Smooth muscle cell (in vitro differentiated cells): ENCODE data around the gene FILIP1L. TPM values are rescaled to one million over a fixed set of nuclear protein-coding genes. Genes with fewer than 3 reads are reported as not detected.

ENCODE experiments used
- DNase-seq: peaks from one replicate; lab custom pipeline; 2025; ENCODE audit not compliant: unreplicated experiment; lab: John Stamatoyannopoulos, UW
- H2AFZ ChIP-seq: fragments of 200-600 bp; sonication (generic); 2 replicates; pipeline ENCODE4 v1.6.0; 2016; ENCODE audit warnings: antibody characterized with exemption, low read depth, mild to moderate bottlenecking
- H3F3A ChIP-seq: fragments of 200-600 bp; sonication (generic); 2 replicates; pipeline ENCODE4 v1.6.0; 2017; ENCODE audit warnings: antibody characterized with exemption, low read depth
- H3K27ac ChIP-seq: fragments of 200-600 bp; sonication (generic); 2 replicates; pipeline ENCODE4 v1.5.1; 2016; ENCODE audit warnings: low read depth, mild to moderate bottlenecking
- H3K27me3 ChIP-seq: fragments of 200-600 bp; sonication (generic); 2 replicates; pipeline ENCODE4 v1.6.1; 2016; ENCODE audit warnings: low read depth, mild to moderate bottlenecking
- H3K36me3 ChIP-seq: fragments of 200-600 bp; sonication (generic); 2 replicates; pipeline ENCODE4 v1.5.1; 2016; ENCODE audit warnings: low read depth
- H3K4me1 ChIP-seq: fragments of 200-600 bp; sonication (generic); 2 replicates; pipeline ENCODE4 v1.5.1; 2016; ENCODE audit warnings: low read depth
- H3K4me2 ChIP-seq: fragments of 200-600 bp; sonication (generic); 2 replicates; pipeline ENCODE4 v1.6.0; 2016; ENCODE audit warnings: mild to moderate bottlenecking
- H3K4me3 ChIP-seq: fragments of 200-600 bp; sonication (generic); 2 replicates; pipeline ENCODE4 v1.5.1; 2016; ENCODE audit warnings: mild to moderate bottlenecking
- H3K79me2 ChIP-seq: fragments of 200-600 bp; sonication (generic); 2 replicates; pipeline ENCODE4 v1.6.0; 2016; ENCODE audit warnings: low read depth, mild to moderate bottlenecking
- H3K9ac ChIP-seq: fragments of 200-600 bp; sonication (generic); 2 replicates; pipeline ENCODE4 v1.6.0; 2016; ENCODE audit warnings: low read depth
- H3K9me3 ChIP-seq: fragments of 200-600 bp; sonication (generic); replicated peaks from 2 replicates; pipeline ENCODE4 v1.5.1; 2016; ENCODE audit warnings: low read depth
- H4K20me1 ChIP-seq: fragments of 200-600 bp; sonication (generic); 2 replicates; pipeline ENCODE4 v1.6.0; 2016; ENCODE audit warnings: low read depth
- WGBS: methylation state at CpG from one replicate; pipeline ENCODE4 v1.1.7; 2016; ENCODE audit warnings: low lambda C conversion rate; 5-methylcytosine and 5-hydroxymethylcytosine counted together
- polyA plus RNA-seq: library from polyadenylated mRNA; unstranded; fragments of >200 nt; fragmentation: Nextera tagmentation; extraction: Ambion mirVana; gene quantifications from 2 replicates; pipeline ENCODE4 v1.2.1, GENCODE V29; 2016
- total RNA-seq: library from RNA; depleted of rRNA; stranded (reverse); fragments of >200 nt; gene quantifications from 2 replicates; pipeline ENCODE4 v1.2.3, GENCODE V29; 2014
- TF ChIP-seq, protein P1 (sequence below): fragments of 200-600 bp; sonication (generic); IDR thresholded peaks from 2 replicates; pipeline ENCODE4 v1.5.1; 2017; ENCODE audit warnings: borderline replicate concordance, mild to moderate bottlenecking, antibody characterized with exemption; ENCODE audit not compliant: insufficient read depth, poor library complexity, severe bottlenecking

FILIP1L gene
- total and polyA plus RNA-seq, 2 experiments from 2014 or later = 56.2 to 104 TPM

- Histone ChIP-seq H3K9me3 (no peaks in the 10 kb centered on the region), H3K27ac (peak overlapping the region; percentile 91), H3K9ac (peak overlapping the region; percentile 30), H3K4me3 (no peak overlapping the region), H3K27me3 (no peaks in the 10 kb centered on the region), H3K79me2 (no peaks in the 10 kb centered on the region), H3K36me3 (no peaks in the 10 kb centered on the region), H4K20me1 (no peaks in the 10 kb centered on the region), H2AFZ (no peak overlapping the region), H3K4me1 (peaks cover 8% of the 10 kb centered on the region), H3K4me2 (peak overlapping the region; percentile 62), H3F3A (no peaks in the 10 kb centered on the region)
- no peak for DNase-seq
- 11% methylated on average over 3 of the region's 3 CpGs for WGBS
- TF ChIP-seq, protein P1, sequence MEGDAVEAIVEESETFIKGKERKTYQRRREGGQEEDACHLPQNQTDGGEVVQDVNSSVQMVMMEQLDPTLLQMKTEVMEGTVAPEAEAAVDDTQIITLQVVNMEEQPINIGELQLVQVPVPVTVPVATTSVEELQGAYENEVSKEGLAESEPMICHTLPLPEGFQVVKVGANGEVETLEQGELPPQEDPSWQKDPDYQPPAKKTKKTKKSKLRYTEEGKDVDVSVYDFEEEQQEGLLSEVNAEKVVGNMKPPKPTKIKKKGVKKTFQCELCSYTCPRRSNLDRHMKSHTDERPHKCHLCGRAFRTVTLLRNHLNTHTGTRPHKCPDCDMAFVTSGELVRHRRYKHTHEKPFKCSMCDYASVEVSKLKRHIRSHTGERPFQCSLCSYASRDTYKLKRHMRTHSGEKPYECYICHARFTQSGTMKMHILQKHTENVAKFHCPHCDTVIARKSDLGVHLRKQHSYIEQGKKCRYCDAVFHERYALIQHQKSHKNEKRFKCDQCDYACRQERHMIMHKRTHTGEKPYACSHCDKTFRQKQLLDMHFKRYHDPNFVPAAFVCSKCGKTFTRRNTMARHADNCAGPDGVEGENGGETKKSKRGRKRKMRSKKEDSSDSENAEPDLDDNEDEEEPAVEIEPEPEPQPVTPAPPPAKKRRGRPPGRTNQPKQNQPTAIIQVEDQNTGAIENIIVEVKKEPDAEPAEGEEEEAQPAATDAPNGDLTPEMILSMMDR = no peak
These were observed 204.4 kb downstream of the FILIP1L start for GRCh38 chr3:99909714-99910495.

GRCh38 chr3:99907959-99908544, 206.2 kb downstream of the FILIP1L start:
- no peaks in the 10 kb centered on the region for H4K20me1 ChIP-seq
- H3K36me3 ChIP-seq = no peaks in the 10 kb centered on the region
- DNase-seq = no peak
- no peaks in the 10 kb centered on the region for H3K9me3 ChIP-seq
- TF ChIP-seq, protein P1 = no peak
- H3K4me3 ChIP-seq = no peak overlapping the region
- 78% methylated on average over 2 of the region's 2 CpGs for WGBS
- H3K4me2 ChIP-seq = no peak overlapping the region
- no peaks in the 10 kb centered on the region for H3F3A ChIP-seq
- no peaks in the 10 kb centered on the region for H3K79me2 ChIP-seq
- H3K27me3 ChIP-seq = no peaks in the 10 kb centered on the region
- no peak overlapping the region for H2AFZ ChIP-seq
- no peak overlapping the region for H3K9ac ChIP-seq
- H3K27ac ChIP-seq = no peak overlapping the region
- H3K4me1 ChIP-seq = peaks cover 8% of the 10 kb centered on the region

DNA sequence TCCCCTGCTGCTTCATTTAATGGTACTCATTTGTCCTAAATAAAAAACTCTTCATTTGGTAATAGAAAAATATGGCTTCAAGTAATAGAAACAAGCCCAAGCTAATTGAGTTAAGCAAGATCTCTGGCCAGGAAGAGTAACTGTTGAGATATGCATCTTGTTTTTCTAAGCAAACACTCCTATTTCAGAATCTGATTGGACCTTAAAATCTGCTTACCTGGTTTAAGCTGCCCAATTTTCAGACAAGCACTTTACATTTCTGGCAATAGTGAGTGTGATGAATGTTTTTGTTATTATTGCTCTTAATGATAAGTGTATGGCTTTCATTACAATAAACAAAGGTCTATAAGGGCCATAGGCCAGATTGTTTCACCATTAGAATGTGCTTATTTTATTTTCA, 210.4 kb downstream of the FILIP1L start:
- TF ChIP-seq, protein P1 = no peak
- no peak overlapping the region for H3K27ac ChIP-seq
- DNase-seq = no peak
- no peaks in the 10 kb centered on the region for H3K79me2 ChIP-seq
- H3K4me3 ChIP-seq = no peak overlapping the region
- H3K9ac ChIP-seq = no peak overlapping the region
- H3K4me2 ChIP-seq = no peak overlapping the region
- H2AFZ ChIP-seq = no peak overlapping the region
- H3K4me1 ChIP-seq = peaks cover 10% of the 10 kb centered on the region
- no peaks in the 10 kb centered on the region for H3K9me3 ChIP-seq
- H3K36me3 ChIP-seq = no peaks in the 10 kb centered on the region
- peaks cover 5% of the 10 kb centered on the region for H3F3A ChIP-seq
- no peaks in the 10 kb centered on the region for H4K20me1 ChIP-seq
- H3K27me3 ChIP-seq = no peaks in the 10 kb centered on the region
